Gastroesophageal sphincter (tissue), 3 donors: Measurements from ENCODE around the gene SMPX.

ENCODE experiments used
- EP300 ChIP-seq: sonication (generic); formaldehyde crosslinking; IDR thresholded peaks from one replicate; pipeline ENCODE4 v1.6.1; 2017; ENCODE audit warnings: antibody characterized with exemption, mild to moderate bottlenecking
- POLR2A ChIP-seq, 2 donors: fragments of 450-650 bp; IDR thresholded peaks; one replicate each; pipeline ENCODE4 v1.6.1; 2017; ENCODE audit warnings: antibody characterized with exemption in 2 of 2, mild to moderate bottlenecking in 2 of 2, moderate library complexity in 1 of 2
- POLR2AphosphoS5 ChIP-seq: sonication (generic); formaldehyde crosslinking; IDR thresholded peaks from one replicate; pipeline ENCODE4 v1.6.1; 2017; ENCODE audit warnings: antibody characterized with exemption
- TF ChIP-seq, protein P1 (sequence below), 4 experiments: fragments of 200-600 bp in 2 of 4; fragments of 450-650 bp in 2 of 4; sonication (generic) in 1 of 4; IDR thresholded peaks; one replicate each; pipeline ENCODE4 v1.5.1; 2017 to 2019; ENCODE audit warnings: antibody characterized with exemption in 4 of 4, mild to moderate bottlenecking in 2 of 4, moderate library complexity in 2 of 4

DNA sequence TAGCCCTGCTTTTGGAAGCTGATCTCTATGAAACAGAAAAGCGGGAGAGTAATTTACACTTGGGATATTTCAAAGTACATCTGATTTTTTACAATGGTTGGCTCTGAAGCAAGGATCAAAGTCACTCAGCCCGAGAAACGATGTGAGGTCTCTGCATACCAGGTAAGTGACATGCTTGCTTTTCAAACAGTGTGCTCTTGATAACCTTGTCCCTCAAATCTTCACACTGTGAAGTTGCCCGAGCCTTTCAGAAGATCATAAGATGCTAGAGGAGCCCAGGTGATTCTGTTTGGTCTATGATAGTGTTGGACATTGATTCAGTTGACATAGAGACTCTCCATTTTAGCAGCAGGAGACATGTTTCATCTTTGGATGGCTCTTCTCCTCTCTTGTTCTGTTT, 52.7 kb downstream of the SMPX start:
- TF ChIP-seq POLR2AphosphoS5 (no peak), POLR2A (IDR thresholded peaks at IDR 0.05) (no peak), EP300 (no peak)
- TF ChIP-seq, protein P1, sequence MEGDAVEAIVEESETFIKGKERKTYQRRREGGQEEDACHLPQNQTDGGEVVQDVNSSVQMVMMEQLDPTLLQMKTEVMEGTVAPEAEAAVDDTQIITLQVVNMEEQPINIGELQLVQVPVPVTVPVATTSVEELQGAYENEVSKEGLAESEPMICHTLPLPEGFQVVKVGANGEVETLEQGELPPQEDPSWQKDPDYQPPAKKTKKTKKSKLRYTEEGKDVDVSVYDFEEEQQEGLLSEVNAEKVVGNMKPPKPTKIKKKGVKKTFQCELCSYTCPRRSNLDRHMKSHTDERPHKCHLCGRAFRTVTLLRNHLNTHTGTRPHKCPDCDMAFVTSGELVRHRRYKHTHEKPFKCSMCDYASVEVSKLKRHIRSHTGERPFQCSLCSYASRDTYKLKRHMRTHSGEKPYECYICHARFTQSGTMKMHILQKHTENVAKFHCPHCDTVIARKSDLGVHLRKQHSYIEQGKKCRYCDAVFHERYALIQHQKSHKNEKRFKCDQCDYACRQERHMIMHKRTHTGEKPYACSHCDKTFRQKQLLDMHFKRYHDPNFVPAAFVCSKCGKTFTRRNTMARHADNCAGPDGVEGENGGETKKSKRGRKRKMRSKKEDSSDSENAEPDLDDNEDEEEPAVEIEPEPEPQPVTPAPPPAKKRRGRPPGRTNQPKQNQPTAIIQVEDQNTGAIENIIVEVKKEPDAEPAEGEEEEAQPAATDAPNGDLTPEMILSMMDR (IDR thresholded peaks at IDR 0.05): no peak
